Amniotic stem cell (primary cell): ENCODE measurements around the gene TMEM186.
"Not testable (repeated sequence)": the region's sequence is repeated elsewhere in the genome, so short reads cannot be mapped to it uniquely, and the experiment has no call there.

Experiments used
- DNase-seq: peaks from one replicate; lab custom pipeline; 2025; lab: John Stamatoyannopoulos, UW

The TMEM186 gene, protein sequence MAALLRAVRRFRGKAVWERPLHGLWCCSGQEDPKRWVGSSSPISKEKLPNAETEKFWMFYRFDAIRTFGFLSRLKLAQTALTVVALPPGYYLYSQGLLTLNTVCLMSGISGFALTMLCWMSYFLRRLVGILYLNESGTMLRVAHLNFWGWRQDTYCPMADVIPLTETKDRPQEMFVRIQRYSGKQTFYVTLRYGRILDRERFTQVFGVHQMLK

DNA sequence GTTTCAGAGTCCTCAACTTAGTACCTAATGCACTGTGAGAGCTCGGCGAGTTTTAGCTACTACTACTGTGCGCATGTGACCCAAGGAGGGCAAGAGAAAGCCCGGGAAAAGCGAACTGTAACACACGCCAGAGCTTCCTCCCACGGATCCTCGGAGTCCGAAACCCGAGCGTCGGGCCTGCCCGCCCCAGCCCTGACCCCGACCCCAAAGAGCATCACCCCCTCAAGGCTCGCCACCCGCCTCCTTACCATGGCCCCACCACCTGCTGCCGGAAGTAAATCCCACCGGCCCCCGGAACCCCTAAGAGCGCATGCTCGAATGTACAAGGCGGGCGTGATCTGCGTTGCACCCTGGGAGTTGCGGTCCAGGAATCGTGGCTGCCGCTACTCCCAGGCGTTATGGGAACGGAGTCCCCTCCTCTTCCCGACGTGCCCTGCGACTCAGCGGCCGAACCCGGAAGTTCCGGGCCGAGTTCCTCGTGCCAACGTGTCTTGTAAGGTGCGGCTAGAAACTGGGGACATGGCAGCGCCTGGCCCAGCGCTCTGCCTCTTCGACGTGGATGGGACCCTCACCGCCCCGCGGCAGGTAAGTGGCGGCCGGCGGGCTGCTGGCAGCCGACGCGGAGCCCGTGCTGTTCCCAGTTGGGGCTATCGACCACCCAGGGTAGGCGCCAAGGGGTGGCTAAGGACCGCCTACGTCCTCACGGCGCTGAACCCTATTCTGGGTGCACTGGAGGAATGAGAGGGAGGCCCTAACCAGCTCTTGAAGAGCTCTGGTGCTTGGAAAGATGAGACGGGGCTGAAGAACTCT is at the start of gene TMEM186, which contains the start of gene PMM2:
Gene TMEM186 (minus strand): TSS at position 276 of the 810 bp plus-strand sequence. CDS start 25 bp downstream, at position 251.
Gene PMM2 (plus strand): TSS at position 476 of the 810 bp plus-strand sequence. CDS start 44 bp downstream, at position 520.
- DNase-seq = peak; percentile 92

DNA sequence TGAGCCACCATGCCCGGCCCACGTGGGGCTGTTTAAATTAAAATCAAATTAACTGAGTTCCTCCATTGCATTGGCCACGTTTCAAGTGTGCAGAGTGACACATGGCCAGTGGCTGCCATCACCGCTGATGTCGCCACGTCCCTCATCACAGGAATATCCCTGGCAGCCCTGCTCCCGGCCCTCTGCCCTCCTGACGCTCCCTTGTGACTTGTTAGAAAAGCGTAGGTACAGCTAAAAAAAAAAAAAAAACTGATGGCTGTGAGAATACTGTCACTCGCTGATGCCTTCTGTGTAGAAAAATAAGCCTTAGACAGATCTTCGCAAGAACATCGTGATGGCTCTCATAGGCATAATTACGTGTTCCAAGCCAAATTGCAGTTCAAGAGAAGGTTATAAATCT is 49.7 kb upstream of the TMEM186 start:
- DNase-seq = no peak

DNA sequence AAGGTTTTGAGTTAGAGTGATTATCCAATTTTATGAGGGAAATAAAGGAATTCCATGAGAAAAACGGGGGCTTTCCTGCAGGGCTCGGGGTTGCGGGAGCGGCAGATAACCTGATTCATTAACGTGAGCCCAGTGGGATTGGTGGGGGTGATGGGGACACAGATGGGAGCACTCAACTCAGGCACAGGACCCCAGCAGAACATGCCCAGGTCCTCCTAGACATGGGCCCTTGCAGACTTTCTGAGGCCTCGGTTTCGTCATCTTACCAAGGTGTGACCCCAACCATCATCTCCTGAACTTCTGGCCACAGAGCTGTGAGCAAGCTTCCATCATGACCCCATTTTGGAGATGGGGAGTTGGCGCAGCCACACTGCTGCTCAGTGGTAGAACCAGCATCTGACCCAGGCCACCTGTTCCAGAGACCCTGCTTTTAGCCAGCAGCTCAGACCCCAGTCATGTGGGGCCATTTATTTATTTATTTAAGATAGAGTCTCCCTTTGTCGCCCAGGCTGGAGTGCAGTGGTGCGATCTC is 49.0 kb upstream of the TMEM186 start:
- no peak for DNase-seq

DNA sequence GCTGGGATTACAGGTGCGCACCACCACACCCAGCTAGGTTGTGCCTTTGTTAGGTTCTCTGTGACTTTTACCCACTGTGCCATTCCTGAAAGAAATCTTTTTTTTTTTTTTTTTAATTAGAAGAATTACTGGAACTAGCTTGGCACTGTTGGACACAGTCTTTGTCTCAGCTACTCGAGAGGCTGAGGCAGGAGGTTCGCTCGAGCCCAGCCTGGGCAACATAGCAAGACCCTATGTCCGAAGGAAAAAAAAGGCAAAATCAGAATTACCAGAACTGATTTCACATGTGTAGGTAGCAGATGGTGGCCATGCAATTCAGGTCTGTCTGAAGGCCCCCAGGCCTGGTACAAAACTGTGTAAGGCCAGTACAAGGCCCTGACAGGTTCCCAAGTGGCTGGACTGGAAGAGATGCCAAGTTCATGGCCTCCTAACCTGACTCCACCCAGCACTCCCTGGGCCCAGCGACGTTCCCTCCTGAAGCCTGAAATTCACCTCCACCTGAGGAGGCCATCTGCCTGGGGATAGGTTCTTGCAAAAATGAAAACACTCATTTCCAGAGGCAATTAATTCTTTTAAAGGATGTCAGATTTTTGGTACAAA is 48.4 kb upstream of the TMEM186 start:
- no peak for DNase-seq

DNA sequence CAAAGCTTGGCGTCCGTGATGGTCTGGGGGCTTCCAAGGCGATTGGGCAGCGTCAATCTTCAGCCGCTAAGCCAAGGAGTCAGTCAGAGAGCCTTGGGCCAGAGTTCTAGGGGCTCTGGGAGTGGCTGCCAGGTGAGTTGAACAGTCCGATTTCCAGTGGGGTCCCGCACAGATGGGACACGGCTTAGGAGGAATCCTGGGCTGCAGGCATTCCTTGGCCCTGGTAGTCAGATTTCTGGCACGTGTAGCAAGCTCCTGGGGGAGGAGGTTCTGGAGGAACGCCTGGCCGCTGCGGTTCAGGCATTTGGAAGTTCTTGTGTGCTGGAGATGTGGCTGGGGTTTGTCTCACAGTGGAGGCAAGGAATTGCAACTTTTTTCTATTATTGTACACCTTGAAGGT is 45.9 kb upstream of the TMEM186 start:
- DNase-seq = not testable (repeated sequence)

DNA sequence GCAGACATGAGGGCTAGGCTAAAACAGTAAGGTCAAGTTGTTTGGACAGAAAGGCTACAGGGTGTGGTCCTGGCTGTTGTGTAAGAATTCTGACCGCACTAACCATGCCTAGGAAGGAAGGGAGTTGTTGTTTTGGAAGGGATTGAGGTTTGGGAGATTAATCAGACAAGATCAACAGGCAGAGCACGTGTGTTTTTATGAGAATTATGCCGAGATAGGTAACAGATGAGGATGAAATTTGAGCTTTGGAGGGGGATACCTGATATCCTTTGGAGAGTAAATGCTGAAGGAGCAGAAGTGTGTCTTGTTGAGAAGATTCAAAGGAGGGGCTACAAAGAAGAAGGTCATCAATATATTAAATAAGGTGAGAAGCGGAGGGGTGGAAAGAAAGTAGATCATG is 44.6 kb upstream of the TMEM186 start:
- DNase-seq = not testable (repeated sequence)

DNA sequence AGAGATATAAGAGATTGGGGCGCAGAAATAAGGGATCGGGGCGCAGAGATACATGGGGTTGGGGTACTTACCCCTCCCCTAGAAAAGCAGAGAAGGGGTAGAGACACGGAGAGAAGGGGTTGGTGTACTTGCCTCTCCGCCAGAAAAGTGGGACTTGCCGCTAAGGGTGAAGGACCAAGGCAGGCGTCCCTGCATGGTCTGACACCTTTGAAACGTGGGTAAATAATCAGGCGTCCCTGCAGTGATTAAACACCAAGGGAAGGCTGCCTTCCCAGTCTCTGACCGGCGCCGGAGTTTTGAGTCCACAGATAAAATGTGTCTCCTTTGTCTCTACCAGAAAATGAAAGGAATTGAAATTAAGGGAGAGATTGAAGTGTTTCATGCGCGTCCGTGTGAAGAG is 40.2 kb upstream of the TMEM186 start:
- DNase-seq = not testable (repeated sequence)

DNA sequence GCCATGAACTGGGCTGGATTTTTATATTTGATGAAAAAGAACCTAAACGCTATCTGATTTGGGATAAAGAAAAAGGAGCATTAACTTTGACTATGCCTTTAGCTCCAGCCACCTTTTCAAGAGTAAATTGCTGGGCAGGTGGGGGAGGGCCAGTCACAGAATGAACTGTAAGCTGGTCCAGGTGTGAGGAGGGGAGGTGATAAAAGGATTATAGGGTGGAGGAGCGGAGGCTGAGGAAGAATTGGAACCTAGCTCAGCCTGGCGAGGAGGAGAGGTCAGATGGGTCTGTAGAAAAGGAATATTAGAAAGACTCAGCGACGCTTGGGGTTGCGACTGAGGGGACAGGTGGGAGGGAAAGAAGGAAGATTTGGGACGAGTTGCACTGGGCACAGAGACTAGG is 39.4 kb upstream of the TMEM186 start:
- DNase-seq = not testable (repeated sequence)

DNA sequence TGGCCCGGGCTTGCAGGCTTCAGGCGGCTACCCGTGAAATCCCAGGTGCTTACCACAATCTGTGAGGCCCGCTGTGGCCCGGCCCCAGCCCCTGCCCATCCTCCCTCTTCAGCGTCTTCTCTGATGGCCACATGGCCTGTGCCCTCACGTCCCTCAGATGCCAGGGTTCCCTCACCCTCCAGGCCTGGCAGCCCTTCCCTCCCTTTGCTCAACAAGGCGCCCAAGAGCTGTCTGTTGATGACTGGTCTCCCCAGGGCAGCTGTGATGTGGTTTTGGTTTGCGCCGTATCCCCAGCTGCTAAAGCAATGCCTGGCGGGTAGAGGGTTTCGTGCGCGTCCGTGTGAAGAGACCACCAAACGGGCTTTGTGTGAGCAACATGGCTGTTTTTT is 35.3 kb upstream of the TMEM186 start:
- no peak for DNase-seq

DNA sequence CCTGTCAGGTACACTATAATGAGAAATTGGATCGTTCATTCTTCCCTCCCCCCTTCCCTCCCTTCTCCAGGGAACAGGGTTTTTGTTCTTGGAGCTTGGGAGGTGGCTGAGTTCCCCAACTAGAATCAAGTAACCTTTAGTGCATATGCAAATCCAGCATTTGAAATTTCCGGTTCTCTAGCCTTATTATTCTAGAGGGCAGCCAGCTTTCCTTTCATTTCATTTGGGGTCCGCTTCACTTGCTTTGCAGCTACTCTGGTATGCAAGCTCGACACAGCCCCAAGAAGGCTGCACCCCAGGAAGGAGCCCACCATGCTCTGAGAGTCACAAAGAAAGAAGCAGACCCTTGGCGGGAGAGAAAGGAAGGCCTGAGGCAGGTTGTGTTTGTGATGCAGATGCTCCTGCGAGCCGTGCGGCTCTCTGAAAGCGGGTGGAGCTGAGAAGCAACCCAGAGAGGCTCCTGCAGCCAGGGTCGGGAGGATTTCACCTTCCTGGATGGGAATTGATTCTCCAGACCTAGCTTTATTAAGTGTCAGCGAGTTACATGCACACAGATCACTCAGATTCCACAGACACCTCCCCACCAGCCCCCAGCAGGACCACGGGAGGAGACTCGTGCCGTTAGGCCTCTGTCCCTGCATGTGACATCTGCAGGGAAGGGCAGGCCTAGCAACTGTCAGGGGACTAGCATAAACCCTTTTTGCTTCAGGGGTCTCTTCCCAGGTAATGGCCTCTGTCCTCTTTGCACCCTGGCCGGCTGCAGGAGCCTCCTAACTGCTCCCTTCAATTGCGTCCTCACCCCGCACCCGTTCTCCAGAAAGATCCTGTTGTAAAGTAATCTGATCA is 34.7 kb upstream of the TMEM186 start:
- DNase-seq = no peak

DNA sequence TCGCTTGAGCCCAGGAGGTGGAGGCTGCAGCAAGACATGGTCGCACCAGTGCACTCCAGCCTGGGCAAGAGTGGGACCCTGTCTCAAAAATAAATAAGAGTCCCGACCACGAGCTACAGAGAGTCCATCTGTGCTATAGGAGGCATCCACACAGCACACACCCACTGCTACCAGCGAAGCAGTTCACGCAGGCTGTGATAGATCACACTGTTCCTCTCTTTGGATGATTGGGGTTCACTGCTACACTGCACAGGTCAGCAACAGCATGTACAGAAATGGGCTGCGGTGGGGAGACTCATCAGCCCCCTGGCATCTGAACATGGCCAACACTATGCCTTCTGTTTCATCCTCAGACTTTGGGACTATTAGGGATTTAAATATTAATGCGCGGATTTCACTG is 34.0 kb upstream of the TMEM186 start:
- DNase-seq = no peak

DNA sequence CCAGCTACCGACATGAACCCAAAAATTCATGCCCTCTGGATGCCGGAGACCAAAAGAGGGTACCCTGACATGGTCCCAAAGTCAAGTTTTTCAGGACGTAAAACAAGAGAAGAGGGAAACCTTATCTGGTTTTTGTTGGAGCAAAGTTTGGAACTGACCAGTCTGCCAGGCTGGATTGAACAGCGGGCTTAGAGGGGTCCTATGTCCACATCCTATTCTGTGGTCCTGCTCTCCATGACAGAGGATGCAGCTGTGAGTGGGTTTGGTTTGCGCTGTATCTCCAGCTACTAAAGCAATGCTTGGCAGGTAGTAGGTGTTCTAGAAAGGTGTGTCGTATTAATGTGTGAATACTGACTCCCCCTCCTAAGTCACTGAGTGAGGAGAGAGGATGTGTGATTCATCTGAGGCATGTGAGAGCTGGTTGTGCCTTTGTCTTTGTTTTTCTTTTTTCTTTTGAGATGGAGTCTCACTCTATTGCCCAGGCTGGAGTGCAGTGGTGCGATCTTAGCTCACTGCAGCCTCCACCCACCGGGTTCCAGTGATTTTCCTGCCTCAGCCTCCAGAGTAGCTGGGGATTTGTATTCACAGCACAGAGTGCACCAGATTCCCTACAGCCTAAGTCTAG is 31.2 kb upstream of the TMEM186 start:
- no peak for DNase-seq

DNA sequence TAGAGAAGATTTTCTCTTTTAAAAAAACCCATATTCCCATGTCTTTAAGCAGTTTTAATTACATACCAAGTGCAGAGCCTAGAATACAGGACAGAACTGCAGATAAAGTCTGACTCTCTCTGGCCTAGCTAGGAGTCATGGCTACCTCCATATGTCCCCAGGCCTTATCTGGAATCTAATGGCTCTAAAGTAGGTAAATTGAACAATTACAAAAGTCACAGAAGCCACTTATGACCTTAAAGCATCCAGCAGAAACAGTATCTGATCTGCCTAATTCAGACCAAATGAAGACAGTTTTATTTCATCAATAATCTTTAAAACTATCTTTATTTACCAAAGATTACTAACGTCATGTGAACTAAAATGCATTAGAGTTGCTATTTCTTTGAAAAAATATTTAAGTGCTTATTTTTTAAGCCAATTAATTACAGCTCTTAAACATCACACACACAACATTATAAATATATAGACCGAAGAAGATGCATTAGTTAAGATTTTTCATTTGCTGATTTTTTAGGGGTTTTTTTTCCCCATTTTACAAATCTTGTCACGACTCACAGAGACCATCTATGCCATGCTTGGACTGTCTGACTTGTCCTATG is 28.9 kb upstream of the TMEM186 start:
- no peak for DNase-seq

DNA sequence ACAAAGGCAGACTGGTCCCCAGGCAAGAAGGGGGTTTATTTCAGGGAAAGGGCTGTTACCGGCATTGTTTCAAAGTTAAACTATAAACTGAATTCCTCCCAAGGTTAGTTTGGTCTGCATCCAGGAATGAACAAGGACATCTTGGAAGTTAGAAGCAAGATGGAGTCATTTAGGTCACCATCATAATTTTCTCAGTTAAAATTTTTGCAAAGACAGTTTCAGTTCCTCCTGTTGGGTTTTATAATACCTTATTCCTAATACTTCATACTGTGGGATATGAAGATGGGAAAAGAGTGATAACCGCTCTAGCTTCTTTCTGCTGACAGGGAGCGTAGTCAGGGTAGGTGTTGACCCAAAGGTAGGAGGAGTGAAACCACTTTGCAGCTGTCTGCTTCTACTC is 25.0 kb upstream of the TMEM186 start:
- no peak for DNase-seq

DNA sequence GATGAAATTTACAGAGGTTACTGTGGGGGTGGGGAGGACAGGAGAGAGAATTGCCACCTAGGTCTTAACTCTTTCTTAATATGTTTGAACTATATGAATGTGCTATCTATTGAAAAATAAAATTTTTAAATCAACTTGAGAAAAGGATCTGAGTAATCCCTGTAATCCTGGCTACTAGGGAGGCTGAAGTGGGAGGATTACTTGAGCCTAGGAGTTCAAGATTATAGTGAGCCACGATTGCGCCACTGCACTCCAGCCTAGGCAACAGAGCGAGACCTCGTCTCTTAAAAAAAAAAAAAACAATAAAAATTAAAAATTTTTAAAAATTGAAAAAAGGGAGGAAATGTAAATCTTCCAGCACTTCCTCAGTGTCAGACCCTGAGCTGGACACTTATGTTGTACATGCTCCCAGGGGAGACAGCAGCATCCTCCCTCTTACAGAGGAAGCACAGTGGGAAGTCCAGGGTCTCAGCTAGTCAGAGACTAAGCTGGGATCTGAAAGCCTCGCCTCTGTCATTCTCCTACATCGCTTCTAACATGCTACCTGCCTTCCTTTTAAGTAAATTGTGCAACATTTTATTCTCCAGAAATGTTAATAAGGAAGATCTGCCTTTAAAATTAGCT is 22.1 kb upstream of the TMEM186 start:
- DNase-seq = no peak

DNA sequence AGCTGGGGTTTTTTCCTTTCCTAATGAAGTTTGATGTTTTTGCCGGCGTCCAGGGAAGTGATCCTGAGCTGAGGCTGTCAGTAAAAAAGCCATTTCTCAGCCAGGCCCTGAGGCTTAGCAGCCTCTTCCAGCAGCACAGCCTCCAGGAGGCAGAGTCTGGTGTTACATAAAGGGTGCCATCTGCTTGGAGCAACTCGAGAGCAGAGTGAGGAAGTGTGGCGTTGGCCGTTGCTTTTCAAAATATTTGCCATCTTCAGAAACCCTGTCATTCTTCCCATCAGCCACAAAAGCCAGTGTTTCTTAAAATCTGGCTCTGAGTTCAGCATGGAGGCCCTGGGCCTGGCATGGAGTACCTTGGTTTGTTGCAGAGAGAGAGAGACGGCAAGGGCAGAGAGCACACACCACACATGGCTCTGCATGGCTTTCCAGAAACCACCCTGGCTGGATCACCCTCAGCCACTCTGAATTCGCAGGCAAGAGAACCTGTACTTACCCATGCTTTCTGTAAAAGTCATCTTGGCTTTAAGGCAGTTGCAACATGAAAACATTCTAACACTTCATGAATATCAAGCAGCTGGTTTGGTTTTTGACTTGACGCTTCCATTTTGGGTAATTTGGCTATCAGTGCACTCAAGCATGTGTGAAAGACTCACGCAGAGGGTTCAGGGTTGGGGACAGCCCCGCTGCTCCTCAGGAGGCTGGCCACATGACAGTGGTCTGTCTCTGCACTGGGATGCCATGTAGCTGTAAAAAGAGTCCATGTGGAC is 21.2 kb upstream of the TMEM186 start:
- DNase-seq = no peak

DNA sequence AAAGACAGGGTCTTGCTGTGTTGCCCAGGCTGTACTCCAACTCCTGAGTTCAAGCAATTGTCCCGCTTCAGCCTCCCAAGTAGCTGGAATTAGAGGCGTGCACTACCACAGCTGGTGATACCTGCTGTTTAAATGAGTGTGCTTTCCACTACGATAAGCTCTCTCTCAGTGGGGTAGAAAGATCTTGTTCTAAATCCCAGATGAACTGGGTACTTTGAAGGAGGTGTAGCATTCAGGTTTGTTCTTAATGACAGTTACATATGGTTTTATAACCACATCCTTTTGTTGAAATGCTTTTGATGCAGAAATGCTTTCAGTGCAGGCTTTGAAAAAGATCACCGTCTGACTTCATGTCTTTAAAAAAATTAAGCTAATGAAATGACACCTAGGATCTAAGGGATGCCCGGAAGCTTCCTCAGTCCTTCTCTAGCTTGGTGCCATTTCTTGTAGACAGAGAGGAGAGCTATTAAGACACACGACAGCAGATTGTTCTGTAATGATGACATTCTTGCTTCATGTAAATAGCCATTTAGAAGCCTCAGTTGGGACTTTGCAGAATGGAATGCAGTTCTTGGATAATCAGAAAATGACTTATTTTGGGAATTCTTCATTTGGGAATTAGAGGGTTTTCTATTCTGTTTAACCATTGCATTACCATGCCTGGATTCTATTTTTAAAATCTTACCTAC is 19.7 kb upstream of the TMEM186 start:
- no peak for DNase-seq

DNA sequence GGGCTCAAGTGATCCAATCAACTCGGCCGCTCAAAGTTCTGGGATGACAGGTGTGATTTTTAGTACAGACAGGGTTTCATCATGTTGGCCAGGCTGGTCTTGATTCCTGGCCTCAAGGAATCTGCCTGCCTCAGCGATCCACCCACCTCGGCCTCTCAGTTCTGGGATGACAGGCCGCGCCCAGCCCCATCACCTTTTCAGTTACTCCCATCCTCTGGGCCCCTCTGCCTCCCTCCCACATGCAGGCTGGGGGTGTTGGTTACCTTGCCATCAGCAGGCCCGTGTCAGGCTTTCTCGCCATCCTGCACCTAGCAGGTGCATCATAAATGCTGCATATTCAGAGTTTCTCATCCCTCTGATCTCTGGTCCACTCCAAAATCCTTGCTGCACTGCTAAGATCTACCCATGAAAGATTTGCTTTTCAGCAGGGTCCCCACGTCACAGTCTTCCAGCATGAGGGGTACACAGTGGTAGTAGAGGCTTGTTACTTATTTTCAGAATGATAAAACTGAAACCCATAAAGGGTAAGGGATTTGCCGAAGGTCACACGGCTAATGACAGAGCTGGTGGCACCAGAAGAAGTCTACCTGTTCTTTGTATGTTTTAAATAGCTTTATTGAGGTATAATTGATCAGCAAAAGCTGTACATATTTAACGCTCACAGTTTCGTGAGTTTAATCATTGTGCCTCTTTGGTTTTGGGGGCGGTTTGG is 16.8 kb upstream of the TMEM186 start:
- no peak for DNase-seq
